GM21526 (cell line): ENCODE measurements around the gene KRTAP10-11.

Experiments used
- ATAC-seq: cut with Tn5 transposase; IDR thresholded peaks from one replicate; pipeline ENCODE4 v1.9.1; 2021; ENCODE audit warnings: moderate library complexity; ENCODE audit not compliant: unreplicated experiment, low FRiP score

KRTAP10-11 gene

DNA sequence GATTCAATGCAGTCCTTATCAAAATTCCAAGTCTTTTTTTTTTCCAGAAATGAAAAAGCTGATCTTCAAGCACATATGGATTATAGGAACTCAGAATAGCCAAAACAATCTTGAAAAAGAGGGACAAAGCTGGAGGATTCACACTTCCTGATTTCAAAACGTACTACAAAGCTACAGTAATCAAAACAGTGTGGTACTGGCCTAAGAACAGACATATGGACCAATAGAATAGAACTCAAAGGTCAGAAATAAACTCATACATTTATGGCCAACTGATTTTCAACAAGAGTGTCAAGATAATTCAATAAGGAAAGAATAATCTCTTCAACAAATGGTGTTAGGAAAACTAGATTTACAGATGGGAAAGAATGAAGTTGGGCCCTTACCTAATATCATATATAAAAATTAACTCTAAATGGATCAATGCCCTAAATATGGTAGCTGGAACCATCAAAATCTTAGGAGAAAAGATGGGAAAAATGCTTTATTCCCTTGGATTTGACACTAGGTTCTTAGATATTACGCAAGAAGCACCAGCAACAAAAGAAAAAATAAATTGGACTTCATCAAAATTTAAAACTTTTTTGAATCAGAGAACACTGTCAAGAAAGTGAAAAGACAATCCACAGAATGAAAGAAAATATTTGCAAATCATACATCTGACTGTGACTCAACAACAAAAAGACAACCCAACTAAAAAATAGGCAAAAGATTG is 46.7 kb downstream of the KRTAP10-11 start:
- no peak for ATAC-seq

- no peak for ATAC-seq
Measured at GRCh38 chr21:44694776-44695175, 48.6 kb downstream of the KRTAP10-11 start.

- no peak for ATAC-seq
Measured at GRCh38 chr21:44695184-44695583, 49.0 kb downstream of the KRTAP10-11 start.

GRCh38 chr21:44695641-44696040 is 49.4 kb downstream of the KRTAP10-11 start:
- ATAC-seq: no peak

DNA sequence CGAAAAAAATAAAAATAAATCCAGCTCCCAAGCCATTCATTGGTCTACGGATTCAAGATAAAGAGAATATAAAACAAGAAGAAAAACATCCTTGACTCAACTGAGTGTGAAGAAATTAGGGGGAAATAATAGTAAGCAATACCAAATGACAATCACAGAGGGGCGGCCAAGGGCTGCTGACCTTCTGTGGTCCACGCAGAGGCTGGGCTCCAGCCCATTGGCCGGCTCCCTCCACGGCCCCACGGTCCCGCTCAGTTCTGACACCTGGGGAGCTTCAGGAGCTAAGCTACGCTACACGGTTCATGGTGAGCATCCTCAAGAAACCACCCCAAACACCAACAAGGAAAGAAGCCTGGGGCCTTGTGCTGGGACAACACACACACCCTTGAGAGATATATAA is 50.4 kb downstream of the KRTAP10-11 start:
- ATAC-seq: no peak
